RCC 7860 (cell line): ENCODE measurements around the gene CFAP52.
"Not testable (repeated sequence)": the region's sequence is repeated elsewhere in the genome, so short reads cannot be mapped to it uniquely, and the experiment has no call there.

Source experiments
- DNase-seq: peaks from one replicate; pipeline ENCODE4 v3.0.0-alpha.2; 2015; ENCODE audit warnings: low spot score
- FAIRE-seq: peaks from 2 replicates; lab custom pipeline; 2012; peaks lifted over from hg19 to GRCh38; lab: Jason Lieb, UNC

The CFAP52 gene

DNA sequence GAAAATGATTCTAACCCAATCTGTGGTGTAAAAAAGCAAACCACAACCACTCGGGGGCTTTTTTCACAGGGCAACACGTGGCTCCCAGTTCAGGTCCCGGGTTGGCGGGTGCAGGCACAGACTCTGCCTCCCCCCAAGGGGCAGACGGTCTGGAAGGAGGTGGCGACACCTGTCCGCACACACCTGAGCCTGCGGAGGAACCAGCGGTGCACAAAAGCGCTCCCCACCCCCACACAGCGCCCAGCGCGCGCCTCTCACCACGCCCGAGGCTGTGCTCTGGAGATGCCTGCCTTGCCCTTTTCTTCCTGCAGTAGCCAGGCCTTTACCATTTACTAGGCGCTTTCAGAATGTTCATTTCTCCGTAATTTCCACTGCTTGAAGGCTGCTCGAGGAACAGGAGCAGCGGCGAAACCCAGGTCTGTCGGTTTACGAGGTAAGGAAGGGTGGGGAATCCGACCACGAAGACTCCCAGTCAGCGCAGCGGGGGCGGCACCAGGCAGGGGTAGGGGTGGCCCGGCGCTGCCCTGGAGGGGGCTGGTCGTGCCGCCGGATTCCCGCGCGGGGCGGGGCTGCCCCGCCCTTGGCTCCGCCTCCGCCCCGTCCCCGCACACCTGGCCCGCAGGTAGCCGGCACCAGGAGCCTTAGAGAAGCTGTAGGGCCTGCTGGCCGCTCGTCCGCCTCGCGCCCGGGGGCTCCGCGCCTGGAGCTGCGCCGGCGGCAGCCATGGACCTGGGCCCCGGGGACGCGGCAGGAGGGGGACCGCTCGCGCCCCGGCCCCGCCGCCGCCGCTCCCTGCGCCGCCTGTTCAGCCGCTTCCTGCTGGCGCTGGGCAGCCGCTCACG, 68.7 kb downstream of the CFAP52 start, which contains the start of gene USP43:
TSS of gene USP43 (plus strand) at position 608 of the 842 bp plus-strand sequence. CDS start at position 724, 116 bp downstream.
- peak; percentile 35 for DNase-seq

DNA sequence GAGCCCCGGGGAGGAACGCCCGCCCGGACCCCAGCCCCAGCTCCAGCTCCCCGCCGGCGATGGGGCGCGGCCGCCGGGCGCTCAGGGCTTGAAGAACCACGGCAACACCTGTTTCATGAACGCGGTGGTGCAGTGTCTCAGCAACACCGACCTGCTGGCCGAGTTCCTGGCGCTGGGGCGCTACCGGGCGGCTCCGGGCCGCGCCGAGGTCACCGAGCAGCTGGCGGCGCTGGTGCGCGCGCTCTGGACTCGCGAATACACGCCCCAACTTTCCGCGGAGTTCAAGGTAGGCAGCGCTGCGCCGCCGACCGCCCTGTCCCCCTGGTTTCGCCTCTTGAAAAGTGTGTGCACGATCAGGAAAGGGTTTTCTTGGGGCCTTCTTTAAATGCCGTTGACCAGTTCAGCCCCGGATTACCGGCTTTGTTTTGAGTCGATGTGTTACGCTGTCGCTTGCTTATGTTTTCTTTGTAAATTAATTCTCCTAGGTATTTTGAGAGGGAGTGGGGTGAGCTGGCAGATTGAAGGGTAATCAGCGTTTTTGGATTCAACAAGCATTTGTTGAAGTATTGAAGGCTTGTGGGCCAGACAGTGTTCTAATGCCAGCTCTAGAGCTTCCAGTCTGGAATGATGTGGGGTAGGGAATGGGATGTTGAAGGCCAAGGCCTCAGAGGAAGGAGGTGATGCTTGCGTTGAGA, 69.6 kb downstream of the CFAP52 start:
- no peak for FAIRE-seq

More for the DNA sequence above, 68.7 kb downstream of the CFAP52 start, which contains the start of gene USP43:
- no peak for FAIRE-seq

DNA sequence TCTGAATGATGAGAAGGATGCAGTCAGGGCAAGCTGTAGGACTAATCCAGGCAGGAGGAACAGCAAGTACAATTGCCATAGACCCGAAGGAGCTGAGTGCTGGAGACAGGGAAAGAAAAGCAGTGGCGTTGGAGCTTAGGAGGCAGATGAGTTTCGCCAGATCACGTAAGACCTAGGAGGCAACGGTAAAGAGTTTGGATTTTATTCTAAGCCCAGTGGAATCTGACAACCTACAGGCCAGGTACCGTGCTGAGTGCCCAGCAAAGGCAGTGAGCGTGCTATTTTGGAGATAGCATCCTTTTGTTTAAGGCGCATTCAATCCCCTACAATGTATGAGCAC, 70.1 kb downstream of the CFAP52 start:
- no peak for DNase-seq
- FAIRE-seq: no peak

More for the DNA sequence above, 69.6 kb downstream of the CFAP52 start:
- peak; percentile 16 for DNase-seq

DNA sequence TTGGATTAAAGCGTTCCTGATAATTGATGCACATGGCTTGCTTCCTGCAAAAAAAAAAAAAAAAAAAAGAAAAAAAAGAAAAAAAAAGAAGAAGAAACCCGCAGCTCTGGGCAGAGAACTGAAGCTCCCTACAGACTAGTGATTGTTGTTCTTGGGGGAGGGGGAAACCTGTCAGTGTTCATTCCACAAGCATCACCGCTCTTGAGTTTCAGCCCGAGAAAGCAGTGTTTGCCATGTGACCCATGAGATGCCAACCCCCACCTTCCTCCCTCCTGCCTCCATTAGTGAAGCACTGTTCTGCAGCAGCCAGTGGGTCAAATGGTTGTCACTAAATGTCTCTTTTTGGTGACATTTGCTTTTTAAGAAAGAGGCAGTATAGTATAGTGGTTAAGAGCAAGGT, 70.6 kb downstream of the CFAP52 start:
- FAIRE-seq: no peak
- DNase-seq: peak; percentile 61

DNA sequence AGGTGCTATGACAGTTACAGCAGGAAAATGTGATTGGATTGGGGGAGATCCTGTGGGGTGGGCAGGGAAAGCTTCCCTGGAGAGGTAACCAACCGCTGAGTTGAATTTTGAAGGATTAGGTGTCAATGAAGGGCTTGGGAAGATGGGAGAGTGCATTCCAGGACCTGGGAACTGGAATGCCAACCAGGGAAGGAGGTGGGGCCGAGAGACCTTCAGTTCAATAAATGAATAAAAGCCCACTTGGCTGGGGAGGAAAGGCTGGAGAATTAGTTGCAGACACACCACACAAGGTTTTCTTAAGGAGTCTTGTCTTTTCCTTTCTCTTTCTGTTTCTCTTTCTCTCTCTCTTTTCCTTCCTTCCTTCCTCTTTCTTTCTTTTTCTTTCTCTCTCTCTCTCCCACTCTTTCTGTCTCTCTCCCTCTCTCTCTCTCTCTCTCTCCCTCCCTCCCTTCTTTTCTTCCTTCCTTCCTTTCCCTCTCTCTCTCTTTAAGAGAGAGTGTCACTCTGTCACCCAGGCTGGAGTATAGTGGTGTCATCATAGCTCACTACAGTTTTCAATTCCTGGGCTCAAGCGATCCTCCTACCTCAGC, 72.2 kb downstream of the CFAP52 start:
- DNase-seq (no peak), FAIRE-seq (no peak)

DNA sequence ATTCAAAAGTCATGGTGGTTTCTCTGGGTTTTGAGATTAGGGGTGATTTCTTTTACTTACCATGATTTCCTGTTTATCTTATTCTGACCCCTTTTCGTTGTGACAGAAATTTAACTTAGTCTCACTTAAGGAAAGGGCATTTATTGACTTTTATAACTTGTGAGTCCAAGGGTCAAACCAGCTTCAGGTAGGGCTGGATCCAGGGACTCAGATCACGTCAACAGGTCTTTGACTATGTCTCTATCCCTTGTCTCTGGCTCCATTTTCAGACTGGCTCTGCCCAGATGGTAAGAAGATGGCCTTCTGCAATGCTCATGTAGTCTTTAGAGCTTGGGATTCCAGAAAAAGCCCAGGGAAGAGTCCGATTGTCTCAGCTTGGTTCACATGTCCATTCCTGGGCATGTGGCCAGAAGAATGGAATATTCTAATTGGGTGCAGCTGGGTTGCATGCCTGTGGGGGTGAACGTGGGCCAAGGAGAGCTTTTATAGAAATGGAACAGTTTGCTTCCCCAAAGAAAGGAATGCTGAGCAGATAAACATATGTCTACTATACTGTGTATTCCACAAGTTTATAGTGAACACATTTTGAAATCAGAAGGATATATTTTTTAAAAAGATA, 82.3 kb downstream of the CFAP52 start:
- no peak for DNase-seq

DNA sequence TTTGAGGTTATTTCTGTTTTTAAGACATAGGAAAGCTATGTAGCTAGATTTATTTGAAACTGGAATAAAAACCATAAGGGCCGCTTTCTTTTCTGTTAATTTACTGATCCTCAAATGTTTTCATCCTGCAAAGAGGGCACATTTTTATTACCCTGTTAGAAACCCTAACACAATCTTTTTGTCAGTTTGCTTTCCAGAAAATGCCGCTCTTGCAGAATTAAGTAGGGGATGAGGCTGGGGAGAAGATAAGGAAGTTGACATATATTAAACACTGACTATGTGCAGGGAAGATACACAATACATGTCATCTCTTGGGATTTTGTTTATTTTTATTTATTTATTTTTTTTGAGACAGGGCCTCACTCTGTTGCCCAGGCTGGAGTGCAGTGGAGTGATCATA, 84.6 kb downstream of the CFAP52 start:
- DNase-seq: no peak
- no peak for FAIRE-seq

More for the DNA sequence above, 82.3 kb downstream of the CFAP52 start:
- FAIRE-seq: no peak

DNA sequence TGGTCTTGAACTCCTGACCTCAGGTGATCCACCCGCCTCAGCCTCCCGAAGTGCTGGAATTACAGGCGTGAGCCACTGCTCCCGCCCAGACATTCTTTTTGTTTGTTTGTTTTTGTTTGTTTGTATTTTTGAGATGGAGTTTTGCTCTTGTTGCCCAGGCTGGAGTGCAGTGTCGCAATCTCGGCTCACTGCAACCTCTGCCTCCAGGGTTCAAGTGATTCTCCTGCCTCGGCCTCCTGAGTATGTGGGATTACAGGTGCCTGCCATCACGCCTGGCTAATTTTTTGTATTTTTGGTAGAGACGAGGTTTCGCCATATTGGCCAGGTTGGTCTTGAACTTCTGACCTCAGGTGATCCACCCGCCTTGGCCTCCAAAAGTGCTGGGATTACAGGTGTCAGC, 87.1 kb downstream of the CFAP52 start:
- DNase-seq, FAIRE-seq: not testable (repeated sequence)

DNA sequence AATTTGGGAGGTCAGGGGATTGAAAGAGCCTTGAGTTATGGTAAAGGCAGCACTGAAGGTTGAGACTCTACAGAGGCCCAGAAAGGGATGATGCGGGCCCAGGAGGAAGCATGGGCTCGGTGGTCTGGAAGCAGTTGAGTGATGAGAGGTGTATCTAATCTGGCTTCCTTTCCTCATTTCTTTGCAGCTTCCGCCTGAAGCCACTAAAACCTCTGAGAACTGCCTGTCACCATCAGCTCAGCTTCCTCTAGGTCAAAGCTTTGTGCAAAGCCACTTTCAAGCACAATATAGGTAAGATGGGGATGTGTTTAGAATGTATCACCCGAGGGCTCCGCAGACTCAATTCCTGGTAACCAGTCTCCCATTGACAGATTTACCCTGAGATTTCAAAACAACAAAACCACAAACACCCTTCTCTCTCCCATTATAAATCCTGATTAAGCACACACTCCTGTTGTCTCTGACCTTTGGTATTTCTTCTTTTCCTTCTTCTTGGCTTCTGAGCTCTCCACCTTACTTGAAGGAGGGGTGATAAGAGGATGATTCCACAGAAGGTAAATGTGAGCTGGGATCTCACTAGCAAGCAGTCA, 90.1 kb downstream of the CFAP52 start:
- FAIRE-seq: no peak
- no peak for DNase-seq

DNA sequence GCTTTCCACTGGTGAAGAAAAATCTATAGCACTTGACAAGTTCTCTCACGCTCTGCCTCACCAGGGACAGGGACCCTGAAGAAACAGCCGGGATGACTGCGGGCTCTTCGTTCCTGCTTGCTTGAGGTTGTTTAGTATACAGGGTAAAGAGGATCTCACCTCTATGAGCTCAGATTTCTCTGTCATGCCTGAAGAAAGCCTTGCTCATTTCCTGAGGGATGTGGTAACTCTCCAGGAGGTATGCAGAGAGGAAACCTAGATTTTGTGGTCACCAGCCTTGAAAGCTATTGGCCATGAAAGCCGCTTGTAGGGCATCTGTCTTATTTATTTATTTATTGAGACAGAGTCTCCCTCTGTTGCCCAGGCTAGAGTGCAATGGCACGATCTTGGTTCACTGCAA, 92.1 kb downstream of the CFAP52 start:
- FAIRE-seq (peak; percentile 89), DNase-seq (peak; percentile 88)

DNA sequence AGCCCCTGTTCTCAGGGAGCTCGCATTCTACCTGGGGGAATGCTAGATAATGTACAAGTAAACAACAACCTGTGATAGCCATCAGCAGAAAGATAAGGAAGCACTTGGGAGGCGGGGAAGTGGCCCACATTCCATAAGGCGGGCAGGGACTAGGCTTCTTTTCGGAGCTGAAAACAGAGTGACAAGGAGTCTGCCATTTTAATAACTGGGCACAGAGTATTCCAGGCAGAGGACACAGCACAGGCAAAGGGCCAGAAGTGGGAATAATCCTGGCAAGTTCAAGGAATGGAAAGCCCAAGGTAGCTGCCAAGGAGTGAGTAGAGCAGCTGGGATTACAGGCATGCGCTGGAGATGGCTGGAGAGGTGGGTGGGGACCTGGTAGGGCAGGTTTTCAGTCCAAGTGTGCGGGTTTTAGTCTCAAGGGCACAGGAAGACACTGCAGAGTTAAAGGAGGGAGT, 93.1 kb downstream of the CFAP52 start:
- DNase-seq (no peak), FAIRE-seq (no peak)

DNA sequence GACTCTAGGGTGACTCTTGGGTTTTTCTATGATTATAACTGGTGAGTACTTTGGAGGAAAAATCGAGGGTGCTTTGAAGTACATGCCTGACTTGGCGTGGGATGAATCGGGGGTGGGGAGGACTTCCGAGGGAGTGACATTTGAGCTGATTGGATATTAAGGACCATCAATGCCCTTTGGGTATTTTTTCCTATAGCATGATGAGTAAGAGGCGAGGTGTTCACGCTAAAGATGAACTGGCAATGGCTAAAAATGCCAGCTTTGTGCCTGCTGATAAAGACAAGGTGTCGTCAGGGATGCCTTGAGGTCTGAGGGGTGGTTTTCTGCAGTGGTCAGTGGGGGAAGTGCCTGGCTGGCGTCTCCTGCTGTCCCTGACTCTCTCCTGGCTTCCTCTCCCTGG, 94.2 kb downstream of the CFAP52 start:
- FAIRE-seq (no peak), DNase-seq (no peak)

DNA sequence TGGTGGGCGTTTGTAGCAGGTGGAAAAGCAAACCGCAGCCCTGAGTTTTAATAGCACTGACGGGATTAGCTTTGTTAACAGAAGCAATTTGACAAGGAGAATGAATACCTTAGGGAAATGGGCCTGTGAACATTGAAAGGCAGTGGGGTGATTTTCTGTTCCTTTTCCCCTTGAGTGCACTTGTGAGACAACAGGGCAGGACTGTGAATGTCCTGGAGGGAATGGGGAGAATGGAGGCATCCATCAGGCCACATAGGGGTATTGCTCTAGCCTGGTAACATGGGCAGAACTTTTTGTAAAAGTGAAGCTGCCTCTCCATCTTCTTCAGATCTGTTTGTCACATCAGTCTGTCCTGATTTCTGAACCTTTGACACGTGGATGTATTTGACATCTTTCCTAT, 95.1 kb downstream of the CFAP52 start:
- no peak for DNase-seq
- FAIRE-seq: no peak

DNA sequence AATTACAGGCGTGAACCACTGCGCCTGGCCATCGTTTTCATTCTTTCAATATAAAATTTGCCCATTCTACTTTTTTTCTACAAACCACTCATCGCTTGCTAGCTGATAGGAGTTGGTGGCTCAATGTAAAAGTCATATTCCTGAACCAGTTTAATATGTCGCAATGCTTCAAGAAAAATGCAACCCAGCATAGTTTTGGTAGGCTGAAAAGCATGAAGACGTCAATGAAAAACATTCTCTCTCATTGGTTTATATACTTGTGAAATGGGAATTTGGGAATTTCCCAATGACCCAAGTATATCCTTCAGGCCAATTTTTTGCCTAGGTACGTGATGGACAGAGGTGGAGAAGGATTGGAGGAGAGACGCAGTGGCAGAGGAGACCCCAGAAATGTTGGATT, 95.8 kb downstream of the CFAP52 start:
- FAIRE-seq (no peak), DNase-seq (no peak)

DNA sequence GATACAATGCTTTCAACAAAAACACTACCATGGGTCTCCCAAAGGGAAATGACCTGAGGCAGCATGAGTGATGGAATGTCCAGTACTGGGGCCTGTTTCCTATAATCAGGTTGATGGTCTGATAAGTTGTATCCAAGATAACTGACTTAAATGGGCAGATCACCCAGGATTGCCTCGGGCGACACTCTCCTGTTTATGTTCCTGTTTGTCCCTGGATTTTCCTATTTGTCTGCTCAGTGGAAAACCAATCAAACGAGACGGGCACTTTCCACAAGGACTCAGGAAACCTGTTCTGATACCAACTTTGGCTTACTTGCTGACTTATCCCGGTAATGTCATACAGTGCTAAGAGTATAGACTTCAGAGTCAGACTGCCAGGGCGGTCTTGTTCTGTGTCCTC, 96.2 kb downstream of the CFAP52 start:
- DNase-seq: no peak
- no peak for FAIRE-seq

DNA sequence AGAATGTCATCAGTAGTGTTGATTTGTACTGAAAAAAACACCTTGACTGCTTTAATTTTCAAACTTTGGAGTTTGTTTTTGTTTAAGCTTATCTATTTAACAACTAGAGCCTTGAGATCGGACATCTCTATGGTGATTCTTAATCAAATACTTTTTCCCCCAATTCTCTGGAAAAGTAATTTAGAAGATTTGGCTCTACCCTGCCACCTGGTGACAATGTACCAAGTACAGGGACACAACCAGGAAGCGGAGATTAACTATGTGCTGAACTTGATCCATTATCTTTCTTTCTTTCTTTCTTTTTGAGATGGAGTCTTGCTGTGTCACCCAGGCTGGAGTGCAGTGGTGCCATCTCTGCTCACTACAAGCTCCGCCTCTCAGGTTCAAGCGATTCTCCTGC, 99.6 kb downstream of the CFAP52 start:
- FAIRE-seq (no peak), DNase-seq (peak; percentile 4)

DNA sequence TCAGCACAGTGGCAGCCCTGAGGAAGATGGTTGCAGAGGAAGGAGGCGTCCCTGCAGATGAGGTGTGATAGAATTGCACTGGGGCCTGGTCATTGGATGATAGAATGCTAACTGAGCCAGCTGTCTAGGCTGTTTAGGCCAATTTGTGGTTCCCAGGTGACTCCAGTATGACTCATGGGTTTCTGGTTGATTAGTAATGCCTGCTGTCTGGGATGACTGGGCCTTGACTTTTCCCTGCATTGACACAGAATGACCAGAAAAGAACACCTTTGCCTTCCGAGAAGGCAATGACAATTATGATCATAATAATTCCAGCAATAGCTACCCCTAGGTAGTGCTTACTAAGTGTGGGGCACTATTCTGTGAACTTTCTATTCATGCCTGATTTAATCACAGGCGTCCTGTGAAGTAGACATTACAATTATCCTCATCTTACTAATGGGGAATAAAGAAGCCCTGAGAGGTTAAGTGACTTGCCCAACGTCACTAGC, 100.4 kb downstream of the CFAP52 start:
- peak; percentile 97 for DNase-seq
- FAIRE-seq: peak; percentile 97

DNA sequence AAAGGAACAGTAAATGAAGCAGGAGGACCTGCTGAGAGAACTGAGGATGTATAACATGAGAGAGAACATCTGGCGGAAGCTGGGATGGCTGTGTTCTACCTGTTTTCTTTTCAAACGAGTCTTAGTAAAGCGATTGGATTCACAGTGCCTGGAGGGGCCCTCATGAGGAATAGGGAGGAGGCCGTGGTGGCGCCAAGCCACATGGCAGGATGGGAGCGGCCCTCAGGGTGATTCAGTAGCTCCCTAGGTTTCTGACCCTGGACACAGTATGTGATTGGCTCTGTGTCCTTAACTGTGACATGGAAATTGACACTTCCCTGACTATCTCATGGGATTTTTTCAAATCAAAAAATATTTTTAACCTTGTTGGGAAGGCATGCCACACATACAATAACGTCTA, 101.0 kb downstream of the CFAP52 start:
- peak; percentile 59 for FAIRE-seq
- DNase-seq: peak; percentile 70

DNA sequence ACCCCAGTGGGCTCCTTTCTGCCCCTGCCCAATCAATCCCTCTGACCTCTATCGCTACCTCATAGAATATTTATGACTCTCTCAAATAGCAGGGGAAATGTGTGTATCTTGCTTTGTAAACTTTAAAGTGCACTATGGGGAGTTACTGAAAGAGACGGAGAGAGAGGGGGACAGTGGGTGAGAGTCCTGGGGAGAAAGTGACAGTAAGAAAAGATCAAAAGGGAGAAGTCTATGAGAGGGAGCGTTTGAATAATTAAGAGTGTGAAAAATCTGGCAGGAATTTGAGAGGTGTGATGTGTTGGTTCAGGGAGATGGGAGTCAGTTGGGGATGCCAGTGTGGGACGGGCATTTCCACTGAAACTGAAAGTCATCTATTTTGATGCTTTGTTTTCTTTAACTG, 101.5 kb downstream of the CFAP52 start:
- FAIRE-seq (no peak), DNase-seq (no peak)

DNA sequence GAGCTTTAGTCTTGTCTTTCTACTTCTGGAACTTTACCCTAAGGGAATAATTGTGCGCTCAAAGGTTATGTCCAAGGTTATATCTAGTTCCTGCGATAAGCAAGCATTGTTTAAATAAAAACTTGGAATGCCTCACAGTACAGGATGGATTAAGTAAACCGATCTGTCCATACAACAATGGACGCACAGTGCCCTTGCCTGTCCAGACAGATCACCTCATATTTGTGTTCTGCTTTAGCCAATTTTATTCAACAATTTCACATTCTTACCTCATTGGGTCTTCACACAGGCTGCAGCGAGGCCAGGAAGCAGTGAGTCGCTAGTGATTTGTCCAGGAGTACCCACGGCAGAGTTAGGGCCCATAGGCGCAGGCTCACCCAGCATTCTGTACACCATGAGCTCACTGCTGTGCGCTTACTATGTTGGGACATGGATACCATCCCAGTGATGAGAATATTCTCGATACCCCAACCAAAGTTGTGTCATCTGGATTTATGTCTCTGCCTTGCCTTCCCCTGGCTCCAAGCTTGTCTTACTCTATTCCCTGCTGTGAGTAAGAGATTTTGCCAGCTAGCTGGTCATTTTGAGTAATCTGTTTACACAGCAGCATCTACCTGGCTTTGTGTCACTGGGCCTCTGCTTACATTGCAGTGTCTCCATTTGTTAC, 108.6 kb downstream of the CFAP52 start:
- no peak for FAIRE-seq
- peak; percentile 9 for DNase-seq
